Measurements from ENCODE around the gene FN1. TPM values are rescaled to one million over a fixed set of nuclear protein-coding genes. Genes with fewer than 3 reads are reported as not detected.

Gene FN1
- polyA plus RNA-seq, 2 of the 4 experiments (the other 2 are of a cell fraction): 203 to 500 TPM

DNA sequence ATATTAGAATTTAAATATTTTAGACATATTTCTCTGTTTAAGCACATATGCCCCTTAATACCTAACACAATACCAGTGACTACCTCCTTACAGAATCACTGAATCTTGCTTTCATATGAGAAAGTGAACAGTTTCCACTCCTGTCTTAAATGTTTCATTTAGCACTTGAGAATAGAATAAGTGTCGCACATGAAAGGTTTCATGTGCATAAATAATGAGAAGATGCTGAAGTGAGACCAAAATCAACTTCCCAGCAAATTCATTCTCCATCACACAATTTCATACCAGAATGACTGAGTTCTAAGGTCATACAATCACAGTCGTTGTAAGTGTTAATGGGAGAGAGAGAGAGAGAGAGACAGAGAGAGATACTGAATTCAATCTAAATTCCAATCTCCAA, 72.8 kb downstream of the FN1 start:
- POLR2A ChIA-PET: no interaction called here
- 90% methylated on average over 2 of the region's 2 CpGs for WGBS (ENCODE audit: missing lambda C conversion rate)
- no peaks in the 10 kb centered on the region for H3K4me1 ChIP-seq
- DNase-seq (ENCODE audit: low read depth in 1 of 2, low spot score in 1 of 2) (no peak), ATAC-seq (no peak), FAIRE-seq (no peak)
- H3K4me3 ChIP-seq: no peak overlapping the region
- CTCF ChIA-PET: no interaction called here
- H3K4me2 ChIP-seq: no peak overlapping the region
- H3K9me3 ChIP-seq: no peaks in the 10 kb centered on the region
- no peak for TF ChIP-seq MYC (IDR thresholded peaks at IDR 0.05; ENCODE audit: borderline replicate concordance, low read length)
- no peak for TF ChIP-seq CBX2 (IDR thresholded peaks at IDR 0.05; ENCODE audit: borderline replicate concordance, low read depth)
- TF ChIP-seq, protein P1, sequence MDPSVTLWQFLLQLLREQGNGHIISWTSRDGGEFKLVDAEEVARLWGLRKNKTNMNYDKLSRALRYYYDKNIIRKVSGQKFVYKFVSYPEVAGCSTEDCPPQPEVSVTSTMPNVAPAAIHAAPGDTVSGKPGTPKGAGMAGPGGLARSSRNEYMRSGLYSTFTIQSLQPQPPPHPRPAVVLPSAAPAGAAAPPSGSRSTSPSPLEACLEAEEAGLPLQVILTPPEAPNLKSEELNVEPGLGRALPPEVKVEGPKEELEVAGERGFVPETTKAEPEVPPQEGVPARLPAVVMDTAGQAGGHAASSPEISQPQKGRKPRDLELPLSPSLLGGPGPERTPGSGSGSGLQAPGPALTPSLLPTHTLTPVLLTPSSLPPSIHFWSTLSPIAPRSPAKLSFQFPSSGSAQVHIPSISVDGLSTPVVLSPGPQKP (IDR thresholded peaks at IDR 0.05; ENCODE audit: low read depth, low read length): no peak
- no peak for TF ChIP-seq PHF8 (IDR thresholded peaks at IDR 0.05; ENCODE audit: borderline replicate concordance, low read depth)
- TF ChIP-seq NFE2L2 (conservative IDR thresholded peaks at IDR 0.05; ENCODE audit: low read length): no peak
- TF ChIP-seq FOSL2 (IDR thresholded peaks at IDR 0.05): no peak
- no peak for TF ChIP-seq FOSL2 (CRISPR knock-in tag; IDR thresholded peaks at IDR 0.05)
- TF ChIP-seq BHLHE40 (IDR thresholded peaks at IDR 0.05; ENCODE audit: low read depth, low read length): no peak
- no peak for TF ChIP-seq RCOR1 (IDR thresholded peaks at IDR 0.05; ENCODE audit: low read depth, low read length)
- TF ChIP-seq HOXB13 (CRISPR knock-in tag; IDR thresholded peaks at IDR 0.05; ENCODE audit: low read depth): no peak
- no peak for TF ChIP-seq POLR2A (IDR thresholded peaks at IDR 0.05; ENCODE audit: low read length)
- TF ChIP-seq CHD4 (IDR thresholded peaks at IDR 0.05; ENCODE audit: borderline replicate concordance): no peak
- no peak overlapping the region for H3K27ac ChIP-seq

DNA sequence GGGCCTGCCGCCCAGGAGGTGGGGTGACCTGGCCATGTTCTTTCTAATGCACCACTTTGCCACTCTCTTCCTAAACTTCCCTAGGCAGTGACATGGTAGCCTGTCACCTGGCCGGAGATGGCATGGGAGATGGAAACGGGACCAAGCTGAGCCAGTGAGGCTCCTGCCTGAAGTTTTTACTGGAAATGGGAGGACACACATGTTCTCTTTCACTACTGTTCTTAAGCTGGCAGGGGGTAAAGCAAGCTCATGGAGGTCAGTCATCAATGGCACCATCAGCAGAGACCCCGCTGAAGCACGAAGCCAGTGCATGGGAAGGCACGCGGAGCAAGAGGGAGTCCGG, 73.3 kb downstream of the FN1 start:
- H3K27ac ChIP-seq: no peak overlapping the region
- 94% methylated on average over 8 of the region's 8 CpGs for WGBS (ENCODE audit: missing lambda C conversion rate)

DNA sequence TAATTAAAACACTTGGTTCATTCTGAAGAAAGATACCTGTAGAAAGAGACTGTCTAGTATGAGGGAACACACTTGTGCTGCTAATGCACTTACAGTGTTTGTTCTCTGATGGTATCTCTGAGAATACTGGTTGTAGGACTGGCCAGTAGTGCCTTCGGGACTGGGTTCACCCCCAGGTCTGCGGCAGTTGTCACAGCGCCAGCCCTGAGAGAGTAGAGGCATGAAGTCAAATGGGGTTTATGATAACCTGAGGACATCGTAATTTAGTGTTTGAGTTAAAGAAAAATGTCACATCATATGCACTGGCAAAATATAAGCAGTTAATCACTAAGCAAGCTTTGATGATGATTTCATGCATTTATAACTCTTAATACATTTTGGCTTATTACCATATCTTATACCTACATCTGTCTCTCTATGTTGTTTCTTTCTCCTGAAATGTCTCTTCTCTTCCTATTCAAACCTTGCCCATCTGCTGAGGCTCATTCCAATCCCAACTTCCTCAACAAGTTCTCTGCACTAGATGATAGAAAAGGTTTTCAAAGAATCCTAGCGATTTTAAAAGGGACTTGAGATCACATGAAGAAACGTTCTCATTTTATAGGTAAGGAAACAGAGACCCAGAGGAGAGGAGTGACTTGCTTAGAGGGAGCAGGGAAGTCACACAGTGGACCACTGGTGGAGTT, 73.8 kb downstream of the FN1 start:
- Histone ChIP-seq H3K4me1 (no peaks in the 10 kb centered on the region), H3K9me3 (no peaks in the 10 kb centered on the region), H3K4me2 (no peak overlapping the region), H3K27ac (no peak overlapping the region), H3K4me3 (no peak overlapping the region)
- no peak for FAIRE-seq
- TF ChIP-seq MAFK (IDR thresholded peaks at IDR 0.05; ENCODE audit: partially characterized antibody): no peak
- TF ChIP-seq, protein P2, sequence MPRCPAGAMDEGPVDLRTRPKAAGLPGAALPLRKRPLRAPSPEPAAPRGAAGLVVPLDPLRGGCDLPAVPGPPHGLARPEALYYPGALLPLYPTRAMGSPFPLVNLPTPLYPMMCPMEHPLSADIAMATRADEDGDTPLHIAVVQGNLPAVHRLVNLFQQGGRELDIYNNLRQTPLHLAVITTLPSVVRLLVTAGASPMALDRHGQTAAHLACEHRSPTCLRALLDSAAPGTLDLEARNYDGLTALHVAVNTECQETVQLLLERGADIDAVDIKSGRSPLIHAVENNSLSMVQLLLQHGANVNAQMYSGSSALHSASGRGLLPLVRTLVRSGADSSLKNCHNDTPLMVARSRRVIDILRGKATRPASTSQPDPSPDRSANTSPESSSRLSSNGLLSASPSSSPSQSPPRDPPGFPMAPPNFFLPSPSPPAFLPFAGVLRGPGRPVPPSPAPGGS (IDR thresholded peaks at IDR 0.05): no peak
- TF ChIP-seq SREBF2 (IDR thresholded peaks at IDR 0.05): no peak
- no peak for TF ChIP-seq KDM5A (IDR thresholded peaks at IDR 0.05)
- no peak for TF ChIP-seq EHF (CRISPR knock-in tag; IDR thresholded peaks at IDR 0.05)
- no peak for TF ChIP-seq BHLHE40 (IDR thresholded peaks at IDR 0.05; ENCODE audit: low read depth, low read length)
- TF ChIP-seq EP300 (IDR thresholded peaks at IDR 0.05): no peak
- WGBS (ENCODE audit: missing lambda C conversion rate): 82% methylated on average over 6 of the region's 6 CpGs
- peak in 1 of 2 experiments; percentile 27; a peak in 1 of 6 replicates for ATAC-seq
- no peak for DNase-seq (ENCODE audit: low read depth in 1 of 2, low spot score in 1 of 2)
- ChIA-PET CTCF (interaction anchor here (0.6 kb wide), 1 partner anchor 91 kb away, joined by 3 read pairs; no protein-coding TSS in a partner anchor), POLR2A (no interaction called here)

More for the DNA sequence above, 73.3 kb downstream of the FN1 start:
- Histone ChIP-seq H3K9me3 (no peaks in the 10 kb centered on the region), H3K4me3 (no peak overlapping the region), H3K4me1 (no peaks in the 10 kb centered on the region), H3K4me2 (no peak overlapping the region)
- POLR2A ChIA-PET: no interaction called here
- ATAC-seq: no peak
- TF ChIP-seq, protein P3, sequence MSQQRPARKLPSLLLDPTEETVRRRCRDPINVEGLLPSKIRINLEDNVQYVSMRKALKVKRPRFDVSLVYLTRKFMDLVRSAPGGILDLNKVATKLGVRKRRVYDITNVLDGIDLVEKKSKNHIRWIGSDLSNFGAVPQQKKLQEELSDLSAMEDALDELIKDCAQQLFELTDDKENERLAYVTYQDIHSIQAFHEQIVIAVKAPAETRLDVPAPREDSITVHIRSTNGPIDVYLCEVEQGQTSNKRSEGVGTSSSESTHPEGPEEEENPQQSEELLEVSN (IDR thresholded peaks at IDR 0.05; ENCODE audit: borderline replicate concordance, low read depth): no peak
- TF ChIP-seq HDAC2 (IDR thresholded peaks at IDR 0.05) (no peak), CHD4 (IDR thresholded peaks at IDR 0.05; ENCODE audit: borderline replicate concordance) (no peak), ZC3H11A (IDR thresholded peaks at IDR 0.05) (no peak), FOXS1 (CRISPR knock-in tag; IDR thresholded peaks at IDR 0.05) (no peak)
- CTCF ChIA-PET: interaction anchor here (0.6 kb wide), 1 partner anchor 91 kb away, joined by 3 read pairs; no protein-coding TSS in a partner anchor
- no peak for FAIRE-seq
- DNase-seq (ENCODE audit: low read depth in 1 of 2, low spot score in 1 of 2): no peak

All from A549 (cell line).